Measurements from ENCODE around the gene CCDC81.
"Not testable (repeated sequence)": the region's sequence is repeated elsewhere in the genome, so short reads cannot be mapped to it uniquely, and the experiment has no call there.

CCDC81 gene

DNA sequence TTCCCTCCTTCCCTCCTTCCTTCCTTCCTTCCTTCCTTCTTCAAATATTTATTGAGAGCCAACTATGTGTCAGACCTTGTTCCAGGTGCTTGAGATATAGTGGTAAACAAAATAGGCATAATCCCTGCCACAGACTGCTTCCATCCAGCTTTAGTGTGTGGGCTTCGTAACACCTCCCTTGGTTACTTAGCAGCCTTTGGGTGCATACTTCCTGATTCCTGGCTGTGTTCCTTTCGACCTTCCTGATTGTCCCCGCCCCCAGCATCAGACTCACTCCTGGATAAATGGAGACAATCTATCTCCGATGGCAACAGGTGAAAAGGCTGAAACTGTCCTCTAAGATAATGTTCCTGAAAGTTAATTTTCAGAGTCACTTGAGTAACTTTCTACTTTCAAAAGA is 13.5 kb downstream of the CCDC81 start:
- no peak for DNase-seq (ENCODE audit: low read depth in 3 of 3)

DNA sequence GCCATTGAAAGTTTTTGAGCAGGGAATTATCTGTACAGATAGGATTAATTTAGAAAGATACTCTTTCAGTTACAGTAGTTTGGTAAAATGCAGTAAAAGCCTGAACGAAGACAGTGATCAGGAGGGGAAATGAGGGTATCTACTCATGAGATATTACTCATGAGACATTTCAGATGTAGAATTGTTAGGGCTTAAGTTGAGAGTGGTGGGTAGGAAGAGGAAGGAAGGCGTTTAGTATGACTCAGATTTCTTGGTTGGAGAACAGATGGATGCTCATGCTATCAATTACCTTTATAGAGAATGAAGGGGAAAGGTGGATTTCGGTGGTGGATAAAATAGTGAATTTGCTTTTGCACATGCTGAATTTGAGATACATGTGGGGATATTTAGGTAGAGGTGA is 15.8 kb downstream of the CCDC81 start:
- no peak for DNase-seq (ENCODE audit: low read depth in 3 of 3)

DNA sequence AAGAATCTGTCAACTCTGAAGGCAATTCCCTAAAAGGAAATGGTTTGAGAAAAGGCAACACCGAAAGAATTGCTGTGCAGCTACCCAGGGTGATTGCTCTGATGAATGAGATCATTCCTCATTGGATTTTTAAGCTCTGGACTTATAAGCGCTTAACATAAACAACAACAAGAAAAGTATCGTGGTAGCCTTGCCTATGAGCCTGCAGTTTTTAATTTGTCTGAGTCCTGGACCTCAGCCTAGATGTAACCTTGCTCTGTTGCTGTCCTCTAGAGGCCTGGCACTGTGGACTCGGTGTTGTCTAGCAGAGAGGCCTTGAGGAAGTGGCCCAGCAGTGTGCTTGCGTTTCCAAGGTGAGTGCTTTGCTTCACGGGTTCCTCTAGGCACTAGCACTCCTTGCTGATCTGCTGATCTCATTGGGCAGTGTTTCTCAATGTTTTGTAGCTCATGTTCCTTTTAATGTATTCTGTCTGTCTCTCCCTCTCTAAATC is 20.4 kb downstream of the CCDC81 start:
- DNase-seq (ENCODE audit: low read depth in 3 of 3) = no peak

DNA sequence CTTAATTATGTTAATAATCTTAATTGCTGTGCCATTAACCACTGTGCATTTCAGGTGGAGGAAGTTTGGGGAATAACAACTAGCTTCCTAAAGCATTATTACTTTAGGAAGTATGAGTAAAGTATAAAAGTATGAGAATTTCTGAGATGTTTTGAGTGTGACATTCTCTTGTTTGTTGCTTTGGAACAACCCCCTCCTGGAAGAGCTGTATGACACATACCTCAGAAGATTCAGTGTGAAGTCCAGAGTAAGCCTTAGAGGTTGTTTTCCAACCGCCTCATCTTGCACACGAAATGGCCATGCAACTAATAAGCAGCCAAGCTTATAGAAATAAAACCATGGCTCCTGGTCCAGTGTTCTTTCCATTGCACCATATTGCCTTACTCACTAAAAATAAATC is 21.7 kb downstream of the CCDC81 start:
- no peak for DNase-seq (ENCODE audit: low read depth in 3 of 3)

DNA sequence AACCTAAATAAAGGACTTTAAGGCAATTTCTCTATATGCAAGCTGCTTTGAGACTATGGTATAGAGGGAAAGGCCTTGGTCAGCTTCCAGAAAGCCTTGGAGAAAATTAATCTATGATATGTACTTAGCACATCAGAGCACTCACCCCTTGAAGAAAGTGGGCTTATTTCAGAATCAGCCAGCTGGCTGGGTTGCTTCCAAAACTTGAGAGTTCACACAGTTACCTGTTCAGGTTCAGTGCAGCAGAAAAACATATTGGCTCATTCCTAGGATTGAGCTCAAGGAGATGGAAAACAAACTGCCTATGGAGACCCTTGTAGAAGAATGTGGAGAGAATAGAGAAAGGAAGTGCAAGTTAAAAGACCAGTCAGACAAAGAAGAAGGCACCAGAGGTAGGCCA is 22.7 kb downstream of the CCDC81 start:
- no peak for DNase-seq (ENCODE audit: low read depth in 3 of 3)

DNA sequence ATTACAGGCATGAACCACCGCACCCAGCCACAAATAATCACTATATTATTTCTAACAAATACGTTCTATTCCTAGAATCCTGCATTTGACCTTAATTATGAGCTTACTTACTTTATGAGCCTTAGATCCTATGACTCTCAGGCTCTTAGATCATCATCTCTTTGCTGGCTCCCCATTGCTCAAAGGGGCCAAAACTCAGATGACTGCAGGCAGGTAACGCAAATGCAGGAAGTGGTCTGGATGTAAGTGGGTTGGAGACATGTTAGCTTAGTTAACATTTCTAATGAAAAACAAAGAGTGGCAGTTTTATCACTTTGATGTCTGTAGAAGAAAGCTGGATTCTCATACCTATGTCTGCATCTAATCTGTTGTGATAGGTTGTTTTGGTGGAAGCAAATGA is 23.4 kb downstream of the CCDC81 start:
- DNase-seq (ENCODE audit: low read depth in 3 of 3) = no peak

DNA sequence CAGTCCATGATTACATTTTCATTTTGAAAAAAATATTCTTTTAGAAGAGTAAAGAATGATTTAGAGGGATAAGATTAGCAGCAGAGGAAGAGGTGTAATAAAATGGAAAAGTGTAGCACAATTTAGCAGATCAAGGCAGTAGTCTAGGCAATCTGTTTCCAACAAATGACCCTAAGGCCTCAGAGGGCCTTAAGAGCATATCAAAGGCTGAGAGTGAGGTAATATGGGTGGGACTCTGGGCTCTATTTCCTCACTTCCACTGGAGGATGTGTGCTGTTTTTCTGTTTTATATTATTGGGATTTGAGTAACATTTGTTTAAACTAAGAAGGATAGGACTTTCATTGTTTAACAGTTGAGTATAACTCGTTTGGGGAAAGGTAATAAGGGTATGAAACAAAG is 28.8 kb downstream of the CCDC81 start:
- DNase-seq (ENCODE audit: low read depth in 3 of 3) = no peak

DNA sequence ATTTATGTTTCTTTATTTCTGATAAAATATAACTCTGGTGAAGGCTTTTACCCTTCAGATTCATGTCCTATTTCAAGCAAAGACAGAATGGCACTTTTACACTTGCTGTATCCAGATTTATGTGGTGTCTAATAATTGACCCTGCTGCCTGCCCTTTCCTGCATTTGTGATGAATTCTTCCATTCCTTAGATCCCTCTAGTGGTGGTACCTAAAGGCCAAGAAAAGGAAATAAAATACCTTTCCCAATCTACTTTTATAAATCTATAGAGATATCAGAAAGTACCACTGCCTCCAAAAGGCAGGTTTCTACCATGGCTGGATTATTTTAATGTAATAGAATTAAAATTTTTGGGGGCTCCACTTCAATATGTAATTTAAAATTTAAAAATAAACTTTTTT is 34.2 kb downstream of the CCDC81 start:
- no peak for DNase-seq (ENCODE audit: low read depth in 3 of 3)

DNA sequence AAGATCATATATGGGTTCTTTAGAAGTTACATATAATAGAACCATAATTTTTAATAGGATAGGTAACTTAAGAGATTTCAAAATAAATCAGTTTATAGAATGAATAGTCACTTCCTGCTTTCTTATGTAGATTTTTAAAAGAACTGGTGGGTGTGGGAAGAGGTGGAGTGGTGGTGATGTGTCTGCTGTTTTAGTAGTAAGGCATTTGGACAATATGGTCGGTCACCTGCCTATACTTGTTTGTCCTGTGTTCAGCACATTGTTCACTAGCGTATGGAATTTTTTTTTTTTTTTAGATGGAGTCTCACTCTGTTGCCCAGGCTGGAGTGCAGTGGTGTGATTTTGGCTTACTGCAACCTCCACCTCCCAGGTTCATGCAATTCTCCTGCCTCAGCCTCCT is 39.3 kb downstream of the CCDC81 start:
- no peak for DNase-seq (ENCODE audit: low read depth in 3 of 3)

DNA sequence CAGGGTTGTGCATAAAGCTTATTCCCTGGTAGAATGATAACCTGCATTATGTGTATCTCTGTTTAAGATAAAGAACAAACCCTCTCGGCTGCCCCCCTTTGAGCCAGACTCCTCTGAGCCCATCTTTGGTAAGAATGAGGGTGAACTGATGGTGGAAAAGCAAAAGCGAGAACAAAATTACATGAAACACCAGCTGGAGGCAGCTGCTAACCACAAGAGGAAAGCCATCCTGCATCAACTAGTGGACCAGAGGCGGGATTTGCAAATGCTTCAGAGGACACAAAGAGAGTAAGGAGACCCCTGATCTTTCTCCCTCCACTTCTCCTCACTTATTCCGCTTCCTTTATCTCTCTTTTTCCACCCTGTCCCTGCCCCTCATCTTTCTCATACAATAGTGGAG is 40.3 kb downstream of the CCDC81 start:
- DNase-seq (ENCODE audit: low read depth in 3 of 3) = no peak

DNA sequence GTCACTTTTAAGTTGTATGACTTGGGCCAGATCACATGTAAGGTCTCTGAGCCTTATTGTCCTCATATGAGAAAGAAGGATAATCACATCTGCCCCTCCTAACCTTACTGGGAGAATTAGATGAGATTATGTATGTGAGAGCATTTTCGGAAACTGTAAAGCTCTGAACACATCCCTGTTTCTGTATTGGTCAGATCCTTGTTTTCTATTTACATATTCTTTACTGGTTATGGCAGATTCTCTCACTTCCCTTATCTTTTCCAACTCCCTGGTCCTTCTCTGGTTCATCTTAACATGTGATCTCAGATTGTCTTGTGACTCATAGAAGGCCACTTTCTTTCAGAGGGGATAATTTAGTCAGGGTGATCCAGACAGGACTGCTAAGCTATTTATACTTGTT is 41.8 kb downstream of the CCDC81 start:
- DNase-seq (ENCODE audit: low read depth in 3 of 3) = no peak

DNA sequence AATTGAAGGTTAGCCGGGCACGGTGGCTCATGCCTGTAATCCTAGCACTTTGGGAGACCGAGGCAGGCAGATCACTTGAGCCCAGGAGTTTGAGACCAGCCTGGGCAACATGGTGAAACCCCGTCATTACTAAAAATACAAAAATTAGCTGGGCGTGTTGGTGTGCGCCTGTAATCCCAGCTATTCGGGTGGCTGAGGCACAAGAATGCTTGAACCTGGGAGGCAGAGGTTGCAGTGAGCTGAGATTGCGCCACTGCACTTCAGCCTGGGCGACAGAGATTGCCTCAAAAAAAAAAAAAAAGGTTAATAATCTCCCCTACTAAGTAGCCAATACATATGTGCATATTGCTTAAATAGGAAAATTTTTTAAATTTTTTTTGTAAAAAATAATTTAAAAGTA is 42.3 kb downstream of the CCDC81 start:
- not testable (repeated sequence) for DNase-seq (ENCODE audit: low read depth in 3 of 3)

DNA sequence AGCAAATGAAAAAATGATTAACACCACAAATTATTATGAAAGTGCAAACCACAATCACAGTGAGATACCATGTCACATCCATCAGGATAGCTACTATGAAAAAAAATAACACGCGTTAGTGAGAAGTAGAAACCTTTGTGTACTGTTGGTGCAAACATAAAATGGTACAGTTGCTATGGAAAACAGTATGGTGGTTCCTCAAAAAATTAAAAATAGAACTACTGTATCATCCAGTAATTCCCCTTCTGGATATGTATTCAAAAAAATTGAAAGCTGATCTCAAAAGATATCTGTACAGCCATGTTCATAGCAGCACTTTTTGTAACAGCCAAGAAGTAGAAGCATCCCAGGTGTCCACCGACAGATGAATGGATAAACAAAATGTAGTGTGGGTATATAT is 43.4 kb downstream of the CCDC81 start:
- no peak for DNase-seq (ENCODE audit: low read depth in 3 of 3)

DNA sequence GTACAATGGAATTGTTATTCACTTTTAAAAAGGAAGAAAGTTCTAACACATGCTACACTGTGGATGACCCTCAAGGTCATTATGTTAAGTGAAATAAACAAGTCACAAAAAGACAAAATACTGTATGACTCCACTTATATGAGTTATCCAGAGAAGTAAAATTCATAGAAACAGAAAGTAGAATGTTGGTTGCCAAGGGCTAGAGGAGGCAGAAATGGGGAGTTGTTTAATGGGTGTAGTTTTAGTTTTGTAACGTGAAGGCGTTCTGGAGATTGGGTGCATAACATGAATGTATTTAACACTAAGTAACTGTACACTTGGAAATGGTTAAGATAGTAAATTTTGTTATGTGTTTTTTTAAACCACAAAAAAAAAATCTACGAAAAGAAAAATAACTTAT is 43.8 kb downstream of the CCDC81 start:
- no peak for DNase-seq (ENCODE audit: low read depth in 3 of 3)

DNA sequence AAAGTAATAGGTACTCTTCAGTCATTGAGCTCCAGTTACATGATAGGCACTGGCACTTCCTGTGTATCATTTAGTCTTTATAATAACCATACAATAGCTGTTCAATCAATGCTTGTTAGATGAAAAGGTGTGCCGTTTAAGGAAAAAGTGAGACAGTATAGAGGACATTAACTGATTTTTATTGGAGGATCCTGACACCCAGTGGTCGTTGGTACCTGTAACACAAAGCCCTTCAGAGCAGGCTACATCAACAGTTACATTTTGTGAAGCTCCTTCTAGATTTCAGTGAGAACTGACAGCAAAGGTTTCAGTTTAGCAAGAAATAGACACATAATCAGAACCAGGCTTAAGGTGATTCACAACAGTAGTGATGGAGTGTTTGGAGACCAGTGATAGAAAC is 44.2 kb downstream of the CCDC81 start:
- DNase-seq (ENCODE audit: low read depth in 3 of 3) = no peak

DNA sequence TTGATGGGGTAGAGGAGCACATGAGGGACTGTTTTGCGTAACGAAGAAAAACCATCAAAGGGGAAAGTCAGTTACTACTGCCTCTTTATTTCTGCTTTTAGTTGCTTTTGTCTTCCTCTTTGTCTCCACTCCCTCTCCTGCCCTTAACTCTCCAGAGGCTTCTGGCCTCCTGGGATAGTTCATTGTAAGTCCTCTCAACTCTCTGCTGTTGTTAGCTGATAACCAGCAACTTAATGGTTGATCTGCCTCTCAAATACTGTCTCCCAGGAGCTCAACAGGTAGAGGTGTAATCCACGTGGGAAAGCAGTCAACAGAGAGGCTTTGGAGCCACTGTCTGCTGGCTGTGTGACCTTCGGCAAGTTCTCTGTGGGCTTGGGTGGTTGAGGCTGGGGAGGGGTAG is 47.3 kb downstream of the CCDC81 start:
- DNase-seq (ENCODE audit: low read depth in 3 of 3) = no peak

DNA sequence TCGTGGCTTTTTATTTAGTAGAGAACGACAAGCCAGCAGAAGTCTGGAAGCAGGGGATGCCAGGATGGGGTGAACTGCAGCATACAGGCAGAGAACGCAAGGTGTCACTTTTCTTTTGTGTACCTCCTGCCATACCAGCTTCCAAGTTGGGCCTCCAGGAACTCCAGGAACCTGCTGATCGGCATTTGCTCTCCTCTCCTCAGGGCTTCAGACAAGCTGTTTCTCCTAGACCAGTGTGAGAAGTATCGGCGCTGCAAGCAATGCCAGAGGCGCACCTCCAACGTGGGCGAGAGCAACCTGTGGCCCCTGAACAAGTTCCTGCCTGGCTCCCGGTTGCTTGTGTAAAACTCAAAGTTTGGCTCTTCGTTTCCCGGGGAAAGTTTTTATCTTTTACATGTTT is 47.7 kb downstream of the CCDC81 start:
- no peak for DNase-seq (ENCODE audit: low read depth in 3 of 3)

DNA sequence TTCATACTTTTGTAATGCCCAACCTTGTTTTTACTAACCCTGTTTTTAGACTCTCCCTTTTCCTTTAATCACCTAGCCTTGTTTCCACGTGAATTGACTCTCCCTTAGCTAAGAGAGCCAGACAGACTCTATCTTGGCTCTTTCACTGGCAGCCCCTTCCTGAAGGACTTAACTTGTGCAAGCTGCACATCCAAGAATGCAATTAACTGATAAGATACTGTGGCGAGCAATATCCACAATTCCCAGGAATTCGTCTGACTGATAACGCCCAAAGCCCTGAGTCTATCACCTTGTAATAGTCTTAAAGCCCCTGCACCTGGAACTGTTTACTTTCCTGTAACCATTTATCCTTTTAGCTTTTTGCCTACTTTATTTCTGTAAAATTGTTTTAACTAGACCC is 48.8 kb downstream of the CCDC81 start:
- not testable (repeated sequence) for DNase-seq (ENCODE audit: low read depth in 3 of 3)

DNA sequence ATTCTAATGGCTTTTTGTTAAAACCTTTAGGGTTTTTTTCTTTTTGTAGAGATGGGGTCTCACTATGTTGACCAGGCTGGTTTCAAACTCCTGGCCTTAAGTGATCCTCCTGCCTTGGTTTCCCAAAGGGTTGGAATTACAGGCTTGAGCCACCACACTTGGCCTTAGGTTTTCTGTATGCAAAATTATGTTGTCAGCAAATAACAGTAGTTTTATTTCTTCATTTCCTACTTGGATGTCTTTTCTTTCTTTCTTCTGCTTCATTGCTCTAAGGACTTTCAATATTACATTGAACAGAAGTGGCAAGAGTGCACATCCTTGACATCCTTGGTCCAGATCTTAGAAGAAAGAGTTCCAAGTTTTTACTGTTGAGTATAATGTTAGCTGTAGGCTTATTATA is 52.8 kb downstream of the CCDC81 start:
- DNase-seq (ENCODE audit: low read depth in 3 of 3) = no peak

DNA sequence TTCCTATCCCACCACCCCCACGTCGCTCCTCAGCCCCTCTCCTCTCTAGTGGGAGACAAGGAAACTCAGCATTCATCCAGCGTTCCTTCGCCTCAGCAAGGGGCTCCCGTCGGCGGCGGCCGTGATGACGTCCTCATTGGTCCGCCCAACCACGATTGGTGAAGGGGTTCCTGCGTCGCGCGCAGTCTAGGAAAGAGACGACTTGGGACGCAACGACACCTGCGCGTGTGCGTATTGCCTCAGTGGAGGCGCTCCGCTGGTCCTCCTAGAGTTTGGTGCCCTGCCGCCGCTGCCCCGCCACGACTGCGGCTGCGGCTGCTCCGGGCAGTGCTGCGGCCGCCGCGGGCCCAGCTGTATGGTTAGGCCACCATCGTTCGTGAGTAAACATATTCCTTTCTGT is 56.6 kb downstream of the CCDC81 start:
- no peak for DNase-seq (ENCODE audit: low read depth in 3 of 3)

DNA sequence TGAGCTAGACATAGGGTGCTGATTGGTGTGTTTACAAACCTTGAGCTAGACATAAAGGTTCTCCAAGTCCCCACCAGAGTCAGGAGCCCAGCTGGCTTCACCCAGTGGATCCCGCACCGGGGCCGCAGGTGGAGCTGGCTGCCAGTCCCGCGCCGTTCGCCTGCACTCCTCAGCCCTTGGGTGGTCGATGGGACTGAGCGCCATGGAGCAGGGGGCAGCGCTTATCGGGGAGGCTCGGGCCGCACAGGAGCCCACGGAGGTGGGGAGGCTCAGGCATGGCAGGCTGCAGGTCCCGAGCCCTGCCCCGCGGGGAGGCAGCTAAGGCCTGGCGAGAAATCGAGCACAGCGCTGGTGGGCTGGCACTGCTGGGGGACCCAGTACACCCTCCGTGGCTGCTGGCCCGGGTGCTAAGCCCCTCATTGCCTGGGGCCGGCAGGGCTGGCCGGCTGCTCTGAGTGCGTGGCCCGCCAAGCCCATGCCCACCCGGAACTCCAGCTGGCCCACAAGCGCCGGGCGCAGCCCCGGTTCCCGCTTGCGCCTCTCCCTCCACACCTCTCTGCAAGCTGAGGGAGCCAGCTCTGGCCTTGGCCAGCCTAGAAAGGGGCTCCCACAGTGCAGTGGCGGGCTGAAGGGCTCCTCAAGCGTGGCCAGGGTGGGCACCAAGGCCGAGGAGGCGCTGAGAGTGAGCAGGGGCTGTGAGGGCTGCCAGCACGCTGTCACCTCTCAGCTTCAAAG is 58.8 kb downstream of the CCDC81 start:
- DNase-seq (ENCODE audit: low read depth in 3 of 3) = not testable (repeated sequence)

DNA sequence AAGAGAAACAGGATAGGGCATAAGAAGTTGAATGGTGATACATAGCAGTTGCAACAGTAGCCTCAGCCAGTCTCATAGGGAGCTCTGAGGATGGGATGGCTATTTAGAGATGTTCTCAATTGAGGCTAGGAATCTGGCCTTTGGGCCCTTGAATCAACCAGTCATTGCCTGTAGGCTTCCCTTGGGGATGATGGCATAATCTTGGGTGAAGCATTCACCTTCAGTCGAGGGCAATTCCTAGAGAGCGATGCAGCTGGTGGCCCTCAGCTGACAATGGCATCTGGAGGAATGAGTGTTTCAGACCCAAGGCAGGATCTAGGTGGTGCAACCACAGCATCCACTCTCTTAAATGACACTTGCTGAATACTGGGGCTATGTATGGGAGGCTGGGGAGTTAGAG is 61.0 kb downstream of the CCDC81 start:
- DNase-seq (ENCODE audit: low read depth in 3 of 3) = no peak

DNA sequence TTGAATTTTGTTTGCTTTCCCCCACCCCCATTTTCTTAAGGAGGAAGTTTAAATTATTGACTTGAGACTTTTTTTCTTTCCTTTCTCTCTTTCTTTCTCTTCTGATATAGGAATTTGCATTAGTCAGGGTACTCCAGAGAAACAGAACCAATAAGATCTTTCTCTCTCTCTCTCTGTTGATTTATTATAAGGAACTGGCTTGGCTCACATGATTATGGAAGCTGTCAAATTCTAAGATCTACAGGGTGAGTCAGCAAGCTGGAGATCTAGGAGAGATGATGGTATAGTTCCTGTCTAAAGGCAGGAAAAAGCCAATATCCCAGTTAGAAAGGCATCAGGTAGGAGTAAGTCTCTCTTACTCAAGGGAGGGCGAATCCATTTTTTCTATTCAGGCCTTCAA is 64.0 kb downstream of the CCDC81 start:
- DNase-seq (ENCODE audit: low read depth in 3 of 3) = no peak

DNA sequence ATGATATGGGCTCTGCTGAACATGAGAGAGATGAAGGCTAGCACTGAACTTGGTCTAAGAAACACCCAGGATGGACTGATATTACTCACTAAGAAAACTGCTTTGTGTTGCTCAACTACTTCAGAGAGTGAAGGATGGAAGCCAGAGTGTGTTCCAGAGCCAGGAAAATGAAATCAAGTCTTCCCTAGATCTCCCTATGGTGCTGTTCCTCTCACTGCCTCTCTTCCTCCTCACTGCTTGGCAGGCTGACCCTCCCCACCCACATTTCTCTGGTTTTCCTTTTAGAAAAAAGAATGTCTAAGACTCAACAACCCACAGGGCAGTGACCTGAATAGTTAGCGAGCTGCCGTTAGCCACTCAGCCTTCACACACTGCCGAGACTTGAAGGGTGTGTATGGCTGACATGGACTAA is 65.6 kb downstream of the CCDC81 start:
- DNase-seq (ENCODE audit: low read depth in 3 of 3) = no peak
